DMS153 treated with DMSO at 0.1 percent for 48 hours (cell line): ENCODE data around the gene PTTG1IP.
"Not testable (repeated sequence)": the region's sequence is repeated elsewhere in the genome, so short reads cannot be mapped to it uniquely, and the experiment has no call there.

ENCODE experiments used
- DNase-seq: peaks from one replicate; lab custom pipeline; 2025; ENCODE audit not compliant: unreplicated experiment; lab: John Stamatoyannopoulos, UW

PTTG1IP gene

DNA sequence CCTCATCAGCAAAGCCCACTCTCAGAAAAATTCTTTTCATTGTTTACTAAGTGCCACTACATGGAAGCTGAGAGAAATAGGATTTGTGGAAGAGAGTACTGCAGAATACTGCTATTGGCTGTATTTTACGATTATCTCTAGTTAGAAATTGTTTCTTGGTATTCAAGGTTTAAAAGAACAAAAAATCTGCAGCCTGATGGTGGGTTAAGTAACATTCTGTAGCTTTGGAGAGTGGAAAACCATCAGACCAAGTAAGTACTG, 27.3 kb downstream of the PTTG1IP start:
- no peak for DNase-seq

DNA sequence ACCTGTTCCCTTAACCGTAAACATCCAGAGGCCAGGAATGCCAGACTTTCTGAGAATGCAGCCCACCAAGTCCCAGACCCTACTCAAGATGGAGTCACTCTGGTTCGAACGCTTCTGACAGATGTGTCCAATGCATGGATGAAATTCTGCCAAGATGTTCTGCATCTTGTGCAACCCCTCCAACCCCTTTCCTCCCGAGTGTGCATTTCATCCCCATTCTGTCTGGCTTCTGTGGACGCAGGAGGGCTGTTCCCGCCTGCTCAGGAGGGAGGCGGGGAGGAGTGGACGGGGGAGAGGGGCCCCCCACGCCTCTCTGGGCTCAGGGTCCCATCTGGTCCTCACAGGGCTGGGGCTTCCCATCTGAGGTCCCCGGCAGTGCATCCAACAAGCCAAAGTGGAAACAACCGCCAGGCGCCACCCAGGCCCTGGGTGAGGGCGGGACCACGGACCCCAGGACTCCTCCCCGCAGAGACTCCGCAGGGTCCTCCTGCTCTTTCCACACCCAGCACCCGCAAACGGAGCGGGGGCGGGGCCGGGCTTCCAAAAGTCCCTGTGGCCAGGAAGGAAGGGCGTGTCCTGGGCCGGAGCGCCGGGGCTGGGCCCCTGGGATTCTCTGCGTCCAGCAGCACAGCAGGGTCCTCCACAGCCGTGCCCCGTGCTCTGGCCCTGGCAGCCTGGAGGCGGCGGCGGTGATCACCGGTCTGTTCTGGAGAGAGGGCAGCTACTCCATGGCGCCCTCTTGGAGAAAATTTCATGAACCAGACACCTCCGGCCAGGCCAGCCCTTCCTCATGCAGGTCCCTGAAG, 27.9 kb downstream of the PTTG1IP start:
- peak; percentile 55 for DNase-seq

DNA sequence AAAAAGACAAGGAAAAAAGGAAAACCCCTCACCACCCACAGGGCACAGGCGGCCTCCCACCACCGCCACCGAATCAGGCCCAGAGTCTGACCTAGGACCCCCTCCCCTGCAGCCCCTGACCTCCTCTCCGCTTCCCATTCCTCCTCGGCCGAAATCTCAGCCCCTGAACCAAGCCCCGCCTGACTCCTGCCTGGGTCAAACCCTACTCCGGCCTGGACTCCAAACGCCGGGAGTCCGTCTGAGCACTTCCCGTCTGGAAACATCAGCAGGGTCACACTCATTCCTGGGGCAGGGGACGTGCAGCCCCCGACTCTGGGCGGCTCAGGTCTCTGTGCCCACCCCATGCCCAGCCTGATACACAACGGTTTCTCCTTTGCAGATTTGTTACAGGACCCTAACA, 29.2 kb downstream of the PTTG1IP start:
- no peak for DNase-seq

DNA sequence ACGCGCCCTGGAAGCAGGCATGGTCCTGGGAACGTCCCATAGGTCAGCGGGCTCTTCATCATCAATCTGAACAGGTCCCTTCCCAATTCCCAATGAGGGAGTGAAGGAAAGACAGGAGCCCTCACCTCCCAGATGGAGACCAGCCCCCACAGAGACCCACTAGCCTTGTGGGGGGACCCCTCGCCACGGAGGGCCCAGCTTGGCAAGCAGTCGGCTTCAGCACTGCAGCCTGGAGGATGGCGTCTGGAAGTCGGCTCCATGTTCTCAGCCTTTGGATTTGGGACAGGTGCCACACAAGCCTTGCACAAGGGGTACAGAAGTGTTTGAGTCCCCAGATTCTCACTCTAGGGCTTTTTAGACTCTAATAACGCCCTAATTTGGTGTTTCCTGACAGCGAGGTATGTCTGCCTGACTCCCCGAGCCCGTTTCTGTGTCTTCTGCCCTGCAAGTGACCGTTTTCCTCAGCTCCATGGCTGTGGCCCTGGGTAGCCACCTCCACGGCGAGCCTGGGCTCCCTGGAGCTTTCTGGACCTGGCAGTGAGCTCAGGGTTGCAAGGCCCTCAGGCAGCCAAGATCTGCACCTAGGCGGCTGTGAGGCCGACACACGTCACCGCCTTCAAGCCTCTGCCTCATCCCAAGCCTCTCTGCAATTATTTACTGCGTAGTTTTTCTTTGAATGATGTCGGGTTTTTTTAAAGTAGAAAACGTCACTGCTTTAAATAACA, 30.6 kb downstream of the PTTG1IP start:
- no peak for DNase-seq

DNA sequence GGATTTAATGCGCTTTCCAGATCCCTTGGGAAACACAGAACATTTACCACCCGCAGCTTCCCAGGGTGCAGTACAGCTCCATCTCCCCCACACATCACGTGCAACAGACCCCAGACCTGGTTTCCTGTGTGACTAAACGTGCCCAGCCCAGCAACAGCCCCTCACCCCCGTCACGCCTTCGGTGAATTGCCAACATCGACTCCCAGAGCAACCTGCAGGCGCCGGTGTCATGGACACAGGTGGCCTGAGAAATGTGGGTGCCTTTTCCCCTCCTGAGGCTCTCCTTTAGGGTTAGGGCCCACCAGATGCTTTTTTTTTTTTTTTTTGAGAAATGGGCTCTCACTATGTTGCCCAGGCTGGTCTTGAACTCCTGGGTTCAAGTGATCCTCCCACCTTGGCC, 31.4 kb downstream of the PTTG1IP start:
- no peak for DNase-seq

DNA sequence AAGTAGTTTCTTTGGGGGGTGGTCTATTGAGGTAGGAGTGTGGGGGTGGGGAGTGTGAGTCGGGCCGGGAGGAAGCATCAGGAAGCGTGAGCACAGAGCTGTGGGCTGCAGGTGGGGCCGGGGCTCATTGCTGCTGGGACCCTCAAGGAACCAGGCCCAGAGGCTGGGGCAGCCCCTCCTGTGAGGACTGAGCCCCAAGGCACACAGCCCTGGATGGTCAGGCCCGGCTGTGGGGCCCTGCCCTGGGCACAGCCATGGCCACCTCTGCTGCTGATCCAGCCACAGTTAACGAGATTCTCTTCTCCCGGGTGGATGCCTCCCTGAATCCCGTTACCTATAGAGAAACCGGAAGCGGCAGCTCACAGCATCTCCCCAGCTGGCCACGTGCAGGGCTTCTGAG, 32.7 kb downstream of the PTTG1IP start:
- no peak for DNase-seq

DNA sequence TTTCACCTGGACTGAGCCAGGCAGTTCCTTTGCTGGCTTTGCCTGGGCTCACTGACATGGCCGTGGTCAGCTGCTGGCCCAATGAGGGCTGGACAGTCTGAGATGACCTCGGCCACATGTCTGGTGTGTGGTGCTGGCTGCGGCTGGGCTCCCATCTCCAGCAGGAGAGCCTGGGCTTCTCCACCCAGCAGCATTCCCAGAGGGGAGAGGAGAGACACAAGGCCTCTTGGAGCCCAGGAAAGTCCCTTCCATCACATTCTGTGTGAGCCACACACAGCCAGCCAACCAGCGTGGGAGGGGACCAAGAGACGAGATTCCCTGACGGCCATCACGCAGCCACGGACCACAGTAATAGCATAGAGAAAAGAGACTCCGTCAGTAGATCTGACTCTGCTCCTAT, 34.5 kb downstream of the PTTG1IP start:
- DNase-seq, result no peak

DNA sequence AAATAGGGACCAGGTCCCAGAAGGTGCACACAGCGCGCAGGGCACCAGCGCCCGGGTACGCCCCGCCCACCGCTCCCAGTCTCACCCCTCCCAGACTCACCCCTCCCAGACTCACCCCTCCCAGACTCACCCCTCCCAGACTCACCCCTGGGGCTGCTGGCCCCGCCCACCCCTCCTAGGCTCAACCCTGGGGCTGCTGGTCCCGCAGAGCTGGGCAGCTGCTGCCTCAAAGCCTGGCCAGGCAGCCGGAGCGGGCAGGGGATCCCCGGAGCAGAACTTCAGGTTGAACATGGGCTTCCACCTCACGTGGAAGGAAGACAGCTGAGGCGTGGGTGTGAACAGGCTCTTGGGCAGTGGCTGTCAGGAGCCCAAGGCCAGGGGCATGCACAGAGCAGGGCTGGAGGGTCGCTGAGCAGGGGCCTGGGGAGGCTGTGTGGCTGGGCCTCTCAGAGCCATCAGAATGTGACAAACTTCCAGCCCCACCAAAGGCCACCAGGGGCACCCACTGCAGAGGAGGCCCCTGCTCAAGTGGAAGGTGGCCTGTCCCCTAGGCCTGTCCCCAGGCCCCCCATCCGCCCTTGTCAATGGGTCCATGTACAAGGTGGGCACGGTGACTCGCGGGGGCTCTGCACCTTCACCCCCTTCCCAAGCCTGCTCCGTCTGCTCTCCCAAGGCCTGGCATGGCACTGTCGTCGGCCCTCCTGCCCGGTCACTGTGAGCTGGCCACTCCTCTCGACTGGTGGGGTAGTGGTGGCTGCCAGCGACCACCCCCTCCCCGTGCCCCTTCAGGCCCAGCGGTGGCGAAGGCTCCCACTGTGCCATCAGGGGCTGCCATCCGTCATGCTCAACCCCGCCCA, 35.2 kb downstream of the PTTG1IP start:
- no peak for DNase-seq

DNA sequence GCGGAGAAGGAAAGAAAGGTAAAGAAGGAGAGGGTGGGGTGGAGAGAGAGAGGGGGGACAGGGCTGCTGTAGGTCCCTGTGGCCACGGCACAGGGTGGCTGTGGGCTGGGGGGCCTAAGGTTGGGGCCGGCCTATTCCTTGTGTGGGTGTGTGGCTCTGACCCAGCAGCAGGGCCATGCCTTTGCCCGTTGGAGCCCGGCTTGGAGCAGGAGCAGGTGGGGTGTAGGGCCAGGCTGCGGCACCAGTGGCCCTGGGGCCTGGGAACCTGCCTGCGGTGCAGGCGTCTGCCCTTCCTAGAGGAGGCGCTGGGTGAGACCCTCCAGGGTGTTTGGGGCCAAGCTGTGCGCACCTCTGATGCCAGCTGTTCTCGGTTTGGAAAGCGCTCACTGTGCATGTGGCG, 36.0 kb downstream of the PTTG1IP start:
- no peak for DNase-seq

DNA sequence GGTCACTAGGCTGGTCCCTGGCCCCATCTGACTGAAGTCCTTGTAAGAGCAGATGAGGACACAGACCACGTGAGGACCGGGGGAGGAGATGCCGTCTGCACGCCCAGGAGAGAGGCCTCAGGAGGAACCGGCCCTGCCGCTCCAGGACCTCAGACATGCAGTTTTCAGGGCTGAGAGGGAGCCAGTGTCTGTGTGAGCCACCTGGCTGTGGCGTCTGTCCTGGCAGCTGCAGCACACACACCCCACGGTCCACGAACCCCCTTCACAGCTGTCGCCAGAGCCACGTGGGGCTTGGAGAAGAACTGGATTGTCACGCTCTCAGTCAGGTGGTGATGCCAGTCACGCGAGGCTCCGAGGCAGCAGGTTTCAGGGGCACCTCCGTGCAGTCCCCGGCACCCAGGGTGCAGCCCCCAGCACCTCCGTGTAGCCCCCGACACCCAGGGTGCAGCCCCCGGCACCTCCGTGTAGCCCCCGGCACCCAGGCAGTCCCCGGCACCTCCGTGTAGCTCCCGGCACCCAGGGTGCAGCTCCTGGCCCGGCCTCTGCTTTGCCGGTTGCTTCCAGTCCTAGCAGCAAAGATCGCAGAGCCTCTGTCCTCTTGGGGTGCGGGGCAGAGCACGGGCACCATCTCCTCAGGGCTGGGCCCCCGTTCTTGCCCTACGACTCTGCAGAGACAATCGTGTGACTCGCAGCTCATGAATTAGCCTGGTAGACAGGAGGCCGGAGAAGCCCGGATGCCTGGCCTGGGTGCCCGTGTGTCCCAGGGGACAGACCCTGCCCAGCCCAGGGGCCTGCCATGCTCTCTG, 36.6 kb downstream of the PTTG1IP start:
- DNase-seq, result peak; percentile 4

DNA sequence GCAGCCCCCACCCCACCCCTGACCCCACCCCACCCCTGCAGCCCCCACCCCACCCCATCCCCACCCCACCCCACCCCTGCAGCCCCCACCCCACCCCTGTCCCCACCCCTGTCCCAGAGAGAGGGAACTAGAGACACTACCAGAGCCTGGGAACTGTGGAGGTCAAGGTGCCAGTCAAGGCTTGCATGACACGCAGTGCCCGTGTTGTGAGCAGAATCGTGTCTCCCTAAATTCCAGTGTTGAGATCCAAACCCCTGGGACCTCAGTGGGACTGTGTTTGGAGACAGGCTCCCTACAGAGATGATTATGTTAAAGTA, 37.2 kb downstream of the PTTG1IP start:
- DNase-seq, result no peak

DNA sequence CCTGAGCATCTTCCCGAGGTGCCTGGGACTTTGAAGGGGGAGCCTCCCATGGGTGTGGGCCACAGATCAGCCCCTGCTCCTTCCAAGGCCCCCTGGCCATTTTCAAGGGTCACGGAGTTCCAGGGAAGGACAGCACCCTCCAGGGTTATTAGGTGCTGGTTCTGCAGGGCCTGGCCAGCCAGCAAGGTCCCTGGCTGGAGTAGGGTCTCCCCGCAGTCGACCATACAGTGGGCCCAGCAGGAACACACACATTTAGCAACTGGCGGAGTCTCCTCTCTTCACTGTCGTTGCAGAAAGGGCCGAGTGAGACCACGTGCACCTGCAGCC, 37.9 kb downstream of the PTTG1IP start:
- no peak for DNase-seq

DNA sequence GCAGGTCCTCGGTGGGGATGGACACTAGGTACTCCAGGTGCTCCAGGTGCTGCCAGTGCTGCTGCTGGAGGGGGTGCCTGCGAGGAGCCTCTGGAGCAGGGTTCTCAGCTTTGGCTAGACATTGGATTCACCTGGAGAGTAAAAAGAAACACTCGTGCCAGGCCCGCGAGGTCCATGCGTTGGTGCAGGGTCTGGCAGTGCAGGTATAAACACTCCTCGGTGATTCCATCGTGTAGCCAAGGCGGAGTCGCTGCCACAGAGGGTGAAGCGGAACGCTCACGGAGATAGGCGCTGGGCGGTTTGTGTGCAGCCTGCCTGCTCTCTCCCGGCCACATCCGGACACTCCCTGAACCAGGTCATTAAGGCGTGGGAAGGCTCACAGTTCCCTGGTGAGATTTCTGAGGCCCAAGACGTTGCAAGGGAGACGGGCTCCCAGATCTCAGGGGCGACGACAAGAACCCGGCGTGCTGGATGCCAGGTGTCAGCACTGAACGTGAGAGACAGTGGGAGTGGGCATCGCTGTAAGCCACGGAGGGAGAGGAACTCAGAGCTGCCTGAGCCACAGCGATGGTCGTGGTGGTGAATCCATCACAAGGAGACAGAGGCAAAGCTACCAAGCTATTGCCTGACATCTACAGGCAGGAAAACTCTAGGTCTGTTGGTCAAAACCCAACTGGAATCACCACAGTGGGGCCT, 38.4 kb downstream of the PTTG1IP start:
- DNase-seq, result no peak

DNA sequence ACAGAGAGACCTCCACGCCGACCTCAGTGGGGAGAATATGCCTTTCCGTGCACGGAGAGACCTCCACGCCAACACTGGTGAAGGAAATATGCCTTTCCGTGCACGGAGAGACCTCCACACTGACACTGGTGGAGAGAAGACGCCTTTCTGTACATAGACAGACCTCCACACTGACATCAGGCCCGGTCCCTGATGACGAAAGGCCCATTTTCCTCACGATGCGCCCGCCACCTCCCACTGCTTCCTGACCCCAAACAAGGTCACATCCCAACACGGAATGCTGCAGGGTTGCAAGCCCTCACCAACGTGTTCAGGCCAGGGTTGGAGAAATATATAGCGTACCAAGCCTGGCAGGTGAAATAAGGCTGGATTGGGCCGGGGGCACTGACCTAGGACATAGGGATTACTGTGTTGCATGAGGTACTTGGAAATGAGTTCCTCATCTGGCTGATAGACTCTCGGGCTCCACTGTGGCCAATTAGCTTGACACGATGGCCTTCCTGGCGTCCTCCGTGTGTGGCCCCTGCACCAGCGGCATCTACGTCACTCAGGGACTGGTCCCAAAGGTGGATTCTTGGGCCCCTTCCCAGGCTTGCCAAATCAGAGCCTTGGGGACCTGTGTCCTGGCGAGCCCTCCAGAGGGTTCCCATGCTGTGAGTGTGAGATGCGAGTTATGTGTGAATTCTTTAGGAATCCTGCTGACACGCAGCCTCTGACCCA, 39.1 kb downstream of the PTTG1IP start:
- no peak for DNase-seq

DNA sequence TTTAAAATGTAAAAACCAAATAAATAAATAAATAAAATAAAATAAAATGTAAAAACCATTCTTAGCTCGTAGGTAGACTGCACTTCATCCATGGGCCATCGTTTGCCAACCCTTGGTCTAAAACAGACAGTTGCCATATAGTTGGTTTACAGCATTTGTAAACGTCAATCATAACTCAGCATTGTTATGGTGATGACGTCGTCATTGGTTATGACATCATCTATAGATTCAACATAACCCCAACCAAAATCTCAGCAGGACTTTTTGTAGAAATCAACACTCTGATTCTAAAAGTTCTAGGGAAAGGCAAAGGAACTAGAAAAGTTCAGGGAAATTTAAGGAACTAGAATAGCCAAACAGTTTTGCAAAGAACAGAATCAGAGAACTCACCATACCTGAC, 39.8 kb downstream of the PTTG1IP start:
- DNase-seq, result no peak

DNA sequence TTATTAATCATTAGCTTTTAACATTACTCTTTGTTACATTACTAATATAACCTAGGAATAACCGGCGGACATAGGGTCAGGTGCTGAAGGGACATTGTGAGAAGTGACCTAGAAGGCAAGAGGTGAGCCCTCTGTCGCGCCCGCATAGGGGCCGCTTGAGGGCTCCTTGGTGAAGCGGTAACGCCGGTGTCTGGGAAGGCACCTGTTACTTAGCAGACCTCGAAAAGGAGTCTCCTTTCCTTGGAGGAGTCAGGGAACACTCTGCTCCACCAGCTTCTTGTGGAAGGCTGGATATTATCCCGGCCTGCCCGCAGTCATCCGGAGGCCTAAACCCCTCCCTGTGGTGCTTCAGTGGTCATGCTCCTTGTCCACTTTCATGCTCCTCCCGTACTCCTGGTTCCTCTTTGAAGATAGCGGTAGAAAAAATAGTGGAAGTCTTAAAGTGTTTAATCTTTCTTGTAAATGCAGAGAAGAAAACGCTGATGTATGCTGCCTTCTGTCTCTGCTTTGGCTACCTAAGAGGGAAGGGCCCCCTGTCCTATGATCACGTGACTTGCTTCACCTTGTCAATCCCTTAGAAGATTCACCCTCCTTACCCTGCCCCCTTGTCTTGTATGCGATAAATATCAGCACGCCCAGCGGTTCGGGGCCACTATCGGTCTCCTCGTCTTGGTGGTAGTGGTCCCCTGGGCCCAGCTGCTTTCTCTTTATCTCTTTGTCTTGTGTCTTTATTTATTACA, 40.8 kb downstream of the PTTG1IP start:
- not testable (repeated sequence) for DNase-seq

DNA sequence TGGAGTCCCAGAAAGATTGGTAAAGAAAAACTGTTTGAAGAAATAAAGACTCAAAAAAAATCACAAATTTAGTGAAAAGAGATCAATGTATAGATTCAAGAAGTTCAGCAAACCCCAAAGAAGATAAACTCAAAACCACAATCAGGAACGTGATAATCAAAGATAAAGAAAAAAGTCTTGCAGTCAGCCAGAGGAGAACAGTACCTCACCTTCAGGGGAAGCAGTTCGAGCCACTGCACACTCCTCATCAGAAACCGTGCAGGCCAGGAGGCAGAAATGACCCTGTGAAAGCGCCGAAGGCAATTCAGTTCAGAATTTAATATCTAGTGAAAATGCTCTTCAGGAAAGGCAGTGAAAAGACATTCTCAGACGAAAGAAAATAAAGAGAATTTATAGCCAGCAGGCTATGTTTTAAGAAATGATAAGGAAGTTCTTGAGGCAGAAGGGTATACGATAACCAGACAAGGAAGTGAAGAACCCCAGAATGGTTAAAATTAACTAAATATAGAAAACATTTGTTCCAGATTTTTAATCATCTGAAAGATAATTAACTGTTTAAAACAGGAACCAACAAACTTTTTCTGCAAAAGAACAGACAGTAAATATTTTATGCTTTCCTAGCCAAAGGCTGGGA, 42.1 kb downstream of the PTTG1IP start:
- no peak for DNase-seq

DNA sequence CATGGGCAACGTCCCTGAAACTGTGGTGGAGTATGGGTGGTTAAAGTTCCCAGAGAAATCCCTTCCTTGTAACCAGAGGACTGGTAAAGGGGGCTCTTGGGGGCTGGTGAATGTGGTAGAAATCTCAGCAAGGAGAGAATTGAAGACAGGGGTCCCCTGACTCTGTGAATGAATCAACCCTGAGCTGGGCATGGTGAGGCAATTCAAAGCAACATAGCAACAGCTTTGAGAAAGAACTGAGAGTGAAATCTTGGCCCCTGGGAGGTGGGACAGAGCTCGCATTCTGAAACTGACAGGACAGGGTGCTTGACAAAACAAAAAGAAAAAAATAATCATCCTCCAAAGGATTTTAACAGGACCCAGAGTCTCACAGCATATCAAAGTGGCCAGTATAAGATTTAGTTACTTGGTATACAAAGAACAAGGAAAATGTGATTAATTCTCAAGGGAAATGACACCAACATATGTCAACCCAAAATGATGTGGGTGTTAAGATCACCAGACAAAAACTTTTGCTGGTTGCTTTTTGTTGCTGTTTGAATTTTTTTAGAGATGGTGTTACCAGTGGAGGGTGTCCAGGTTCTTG, 43.9 kb downstream of the PTTG1IP start:
- no peak for DNase-seq
